Measurements from ENCODE around the gene TSPAN18.

The TSPAN18 gene

GRCh38 chr11:44797051-44797450 lies 70.3 kb downstream of the TSPAN18 start:
- DNase-seq (ENCODE audit: low spot score): no peak

GRCh38 chr11:44797886-44798606 lies 71.3 kb downstream of the TSPAN18 start:
- DNase-seq (ENCODE audit: low spot score): no peak

GRCh38 chr11:44798607-44798972 lies 71.8 kb downstream of the TSPAN18 start:
- no peak for DNase-seq (ENCODE audit: low spot score)

- no peak for DNase-seq (ENCODE audit: low spot score)
These were observed 72.2 kb downstream of the TSPAN18 start for GRCh38 chr11:44799012-44799411.

- no peak for DNase-seq (ENCODE audit: low spot score)
These were observed 75.6 kb downstream of the TSPAN18 start for GRCh38 chr11:44802347-44802746.

- no peak for DNase-seq (ENCODE audit: low spot score)
These were observed 76.2 kb downstream of the TSPAN18 start for GRCh38 chr11:44803009-44803408.

GRCh38 chr11:44804449-44805437 lies 78.0 kb downstream of the TSPAN18 start:
- no peak for DNase-seq (ENCODE audit: low spot score)

- DNase-seq (ENCODE audit: low spot score): no peak
These were observed 78.8 kb downstream of the TSPAN18 start for GRCh38 chr11:44805596-44805995.

GRCh38 chr11:44808053-44808753 lies 81.4 kb downstream of the TSPAN18 start:
- DNase-seq (ENCODE audit: low spot score): no peak

GRCh38 chr11:44809283-44809682 lies 82.5 kb downstream of the TSPAN18 start:
- no peak for DNase-seq (ENCODE audit: low spot score)

GRCh38 chr11:44811841-44812448 lies 85.2 kb downstream of the TSPAN18 start:
- DNase-seq (ENCODE audit: low spot score): no peak

- DNase-seq (ENCODE audit: low spot score): no peak
These were observed 86.2 kb downstream of the TSPAN18 start for GRCh38 chr11:44812971-44813370.

GRCh38 chr11:44813401-44813800 lies 86.6 kb downstream of the TSPAN18 start:
- DNase-seq (ENCODE audit: low spot score): no peak

- no peak for DNase-seq (ENCODE audit: low spot score)
These were observed 88.3 kb downstream of the TSPAN18 start for GRCh38 chr11:44814881-44815592.

- DNase-seq (ENCODE audit: low spot score): no peak
These were observed 89.2 kb downstream of the TSPAN18 start for GRCh38 chr11:44815917-44816456.

GRCh38 chr11:44816761-44817160 lies 90.0 kb downstream of the TSPAN18 start:
- DNase-seq (ENCODE audit: low spot score): no peak

GRCh38 chr11:44817207-44817949 lies 90.6 kb downstream of the TSPAN18 start:
- DNase-seq (ENCODE audit: low spot score): no peak

GRCh38 chr11:44818110-44818509 lies 91.3 kb downstream of the TSPAN18 start:
- DNase-seq (ENCODE audit: low spot score): no peak

GRCh38 chr11:44819346-44819745 lies 92.6 kb downstream of the TSPAN18 start:
- DNase-seq (ENCODE audit: low spot score): no peak

- DNase-seq (ENCODE audit: low spot score): no peak
These were observed 95.6 kb downstream of the TSPAN18 start for GRCh38 chr11:44822369-44822768.
